ENCODE results near the gene PACSIN2. TPM values are rescaled to one million over a fixed set of nuclear protein-coding genes. Genes with fewer than 3 reads are reported as not detected.

PACSIN2 gene
- total RNA-seq, 4 donors from 2014 or later = 25.8 to 46.0 (median 27.8) TPM

GRCh38 chr22:42970029-42970428 is 44.9 kb downstream of the PACSIN2 start:
- Histone ChIP-seq H3K9me3 (no peaks in the 10 kb centered on the region), H3K27ac (peak overlapping the region in 2 of 4 donors; percentile 42 to 58), H3K36me3 (no peaks in the 10 kb centered on the region), H3K27me3 (no peaks in the 10 kb centered on the region), H3K4me3 (no peak overlapping the region), H3K4me1 (peaks cover 0 to 68% (median 24%) of the 10 kb centered on the region in 3 donors)
- no peak for DNase-seq
- WGBS, 2 donors = 57 to 64% methylated on average over 5 of the region's 5 CpGs
- TF ChIP-seq POLR2A (IDR thresholded peaks at IDR 0.05) = no peak
- TF ChIP-seq, protein P1, sequence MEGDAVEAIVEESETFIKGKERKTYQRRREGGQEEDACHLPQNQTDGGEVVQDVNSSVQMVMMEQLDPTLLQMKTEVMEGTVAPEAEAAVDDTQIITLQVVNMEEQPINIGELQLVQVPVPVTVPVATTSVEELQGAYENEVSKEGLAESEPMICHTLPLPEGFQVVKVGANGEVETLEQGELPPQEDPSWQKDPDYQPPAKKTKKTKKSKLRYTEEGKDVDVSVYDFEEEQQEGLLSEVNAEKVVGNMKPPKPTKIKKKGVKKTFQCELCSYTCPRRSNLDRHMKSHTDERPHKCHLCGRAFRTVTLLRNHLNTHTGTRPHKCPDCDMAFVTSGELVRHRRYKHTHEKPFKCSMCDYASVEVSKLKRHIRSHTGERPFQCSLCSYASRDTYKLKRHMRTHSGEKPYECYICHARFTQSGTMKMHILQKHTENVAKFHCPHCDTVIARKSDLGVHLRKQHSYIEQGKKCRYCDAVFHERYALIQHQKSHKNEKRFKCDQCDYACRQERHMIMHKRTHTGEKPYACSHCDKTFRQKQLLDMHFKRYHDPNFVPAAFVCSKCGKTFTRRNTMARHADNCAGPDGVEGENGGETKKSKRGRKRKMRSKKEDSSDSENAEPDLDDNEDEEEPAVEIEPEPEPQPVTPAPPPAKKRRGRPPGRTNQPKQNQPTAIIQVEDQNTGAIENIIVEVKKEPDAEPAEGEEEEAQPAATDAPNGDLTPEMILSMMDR (IDR thresholded peaks at IDR 0.05) = no peak
- intact Hi-C loops (cut with DNase I) = no loop called here

- whole genome bisulfite sequencing, 2 donors = 74 to 76% methylated on average over 12 of the region's 12 CpGs
- Histone ChIP-seq H3K27ac (peak overlapping the region in 2 of 4 donors; percentile 42 to 58), H3K36me3 (no peaks in the 10 kb centered on the region), H3K4me1 (peaks cover 0 to 68% (median 26%) of the 10 kb centered on the region in 3 donors), H3K27me3 (no peaks in the 10 kb centered on the region), H3K4me3 (no peak overlapping the region), H3K9me3 (no peaks in the 10 kb centered on the region)
- DNase-seq = no peak
- intact Hi-C loops (cut with DNase I) = no loop called here
- no peak for TF ChIP-seq POLR2A (IDR thresholded peaks at IDR 0.05)
- TF ChIP-seq, protein P1 (IDR thresholded peaks at IDR 0.05) = no peak
Measured at GRCh38 chr22:42969348-42969975, 45.5 kb downstream of the PACSIN2 start.

DNA sequence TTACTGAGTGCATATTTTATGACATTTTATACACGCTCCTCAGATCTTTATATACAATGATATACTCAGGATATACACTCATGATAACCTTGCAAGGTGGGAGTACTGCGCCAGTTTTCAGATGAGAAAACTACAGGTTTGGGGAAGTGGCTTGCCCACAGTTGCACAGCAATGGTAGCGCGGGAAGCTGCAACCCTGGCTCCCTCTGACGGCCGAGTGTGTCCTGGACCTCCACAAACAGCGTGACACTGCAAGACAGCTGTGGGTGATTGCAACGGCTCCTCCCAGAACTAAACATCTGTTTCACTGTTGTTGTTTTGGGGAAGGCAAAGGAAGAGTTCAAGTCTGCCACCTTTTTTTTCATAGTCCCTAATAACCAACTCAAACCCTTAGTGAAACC is 47.0 kb downstream of the PACSIN2 start:
- 66 to 73% methylated on average over 7 of the region's 8 CpGs for WGBS, 2 donors
- TF ChIP-seq POLR2A (IDR thresholded peaks at IDR 0.05) = no peak
- TF ChIP-seq, protein P1 (IDR thresholded peaks at IDR 0.05) = peak in 1 of 6 experiments; percentile 9
- H3K27me3 ChIP-seq = no peaks in the 10 kb centered on the region
- DNase-seq = no peak
- intact Hi-C loops (cut with DNase I) = no loop called here
- peak overlapping the region in 1 of 4 donors; percentile 29 for H3K27ac ChIP-seq
- no peaks in the 10 kb centered on the region for H3K9me3 ChIP-seq
- no peak overlapping the region for H3K4me3 ChIP-seq
- peaks cover 4 to 66% (median 15%) of the 10 kb centered on the region in 3 donors for H3K4me1 ChIP-seq
- H3K36me3 ChIP-seq = no peaks in the 10 kb centered on the region

GRCh38 chr22:42967005-42967404 is 47.9 kb downstream of the PACSIN2 start:
- intact Hi-C loops (cut with DNase I) = no loop called here
- Histone ChIP-seq H3K27ac (peak overlapping the region in 3 of 4 donors; percentile 21 to 42 (median 37)), H3K9me3 (no peaks in the 10 kb centered on the region), H3K4me3 (no peak overlapping the region), H3K27me3 (no peaks in the 10 kb centered on the region), H3K36me3 (no peaks in the 10 kb centered on the region), H3K4me1 (peaks cover 12 to 70% (median 20%) of the 10 kb centered on the region in 3 donors)
- TF ChIP-seq, protein P1 (IDR thresholded peaks at IDR 0.05) = no peak
- TF ChIP-seq POLR2A (IDR thresholded peaks at IDR 0.05) = no peak
- 80 to 96% methylated on average over 8 of the region's 8 CpGs for WGBS, 2 donors
- no peak for DNase-seq

- Histone ChIP-seq H3K27ac (peak overlapping the region in 3 of 4 donors; percentile 21 to 42 (median 37)), H3K36me3 (no peaks in the 10 kb centered on the region), H3K9me3 (no peaks in the 10 kb centered on the region), H3K27me3 (no peaks in the 10 kb centered on the region), H3K4me3 (no peak overlapping the region), H3K4me1 (peaks cover 12 to 75% (median 25%) of the 10 kb centered on the region in 3 donors)
- no peak for DNase-seq
- WGBS, 2 donors = 84 to 95% methylated on average over 1 of the region's 1 CpG
- intact Hi-C loops (cut with DNase I) = no loop called here
- TF ChIP-seq, protein P1 (IDR thresholded peaks at IDR 0.05) = no peak
- no peak for TF ChIP-seq POLR2A (IDR thresholded peaks at IDR 0.05)
Measured at GRCh38 chr22:42966497-42966896, 48.5 kb downstream of the PACSIN2 start.

All from esophagus squamous epithelium (tissue), 5 donors.